ENCODE measurements around the gene CNDP1. TPM values are rescaled to one million over a fixed set of nuclear protein-coding genes. Genes with fewer than 3 reads are reported as not detected.

CNDP1 gene
- total RNA-seq, 1 donor from 2014 or later = 0.31 TPM

- no peak for DNase-seq (ENCODE audit: low spot score)
Observed at GRCh38 chr18:74623047-74623816, 88.9 kb downstream of the CNDP1 start.

- DNase-seq (ENCODE audit: low spot score) = no peak
Observed at GRCh38 chr18:74624466-74624865, 90.2 kb downstream of the CNDP1 start.

GRCh38 chr18:74625157-74625556 lies 90.9 kb downstream of the CNDP1 start:
- no peak for DNase-seq (ENCODE audit: low spot score)

GRCh38 chr18:74626049-74626874 lies 92.0 kb downstream of the CNDP1 start:
- no peak for DNase-seq (ENCODE audit: low spot score)

- DNase-seq (ENCODE audit: low spot score) = no peak
Observed at GRCh38 chr18:74630804-74631203, 96.5 kb downstream of the CNDP1 start.

- no peak for DNase-seq (ENCODE audit: low spot score)
Observed at GRCh38 chr18:74631212-74631611, 96.9 kb downstream of the CNDP1 start.

- no peak for DNase-seq (ENCODE audit: low spot score)
Observed at GRCh38 chr18:74631623-74632350, 97.5 kb downstream of the CNDP1 start.

GRCh38 chr18:74632351-74632679 lies 98.0 kb downstream of the CNDP1 start:
- no peak for DNase-seq (ENCODE audit: low spot score)

- DNase-seq (ENCODE audit: low spot score) = no peak
Observed at GRCh38 chr18:74632856-74633255, 98.6 kb downstream of the CNDP1 start.

GRCh38 chr18:74633652-74634352 lies 99.5 kb downstream of the CNDP1 start:
- no peak for DNase-seq (ENCODE audit: low spot score)

- no peak for DNase-seq (ENCODE audit: low spot score)
Observed at GRCh38 chr18:74635224-74635975, 101.1 kb downstream of the CNDP1 start.

Other genes starting within 250 kb of the CNDP1 start
- 397 TPM for gene CYB5A, start 242.5 kb upstream of the CNDP1 start, total RNA-seq
- not detected for gene C18orf63, start 218.7 kb upstream of the CNDP1 start, total RNA-seq
- gene DIPK1C, start 77.2 kb upstream of the CNDP1 start, total RNA-seq = not detected
- gene CNDP2, start 38.1 kb upstream of the CNDP1 start, total RNA-seq = 344 TPM
- gene ZNF407, start 63.4 kb downstream of the CNDP1 start, total RNA-seq = 27.2 TPM